HG02623 (cell line): ENCODE measurements around the gene TENM4.

Experiments used
- ATAC-seq: cut with Tn5 transposase; IDR thresholded peaks from one replicate; pipeline ENCODE4 v1.9.1; 2021; ENCODE audit warnings: moderate library complexity; ENCODE audit not compliant: unreplicated experiment

The TENM4 gene

GRCh38 chr11:78689101-78689500, 751.7 kb downstream of the TENM4 start:
- no peak for ATAC-seq

DNA sequence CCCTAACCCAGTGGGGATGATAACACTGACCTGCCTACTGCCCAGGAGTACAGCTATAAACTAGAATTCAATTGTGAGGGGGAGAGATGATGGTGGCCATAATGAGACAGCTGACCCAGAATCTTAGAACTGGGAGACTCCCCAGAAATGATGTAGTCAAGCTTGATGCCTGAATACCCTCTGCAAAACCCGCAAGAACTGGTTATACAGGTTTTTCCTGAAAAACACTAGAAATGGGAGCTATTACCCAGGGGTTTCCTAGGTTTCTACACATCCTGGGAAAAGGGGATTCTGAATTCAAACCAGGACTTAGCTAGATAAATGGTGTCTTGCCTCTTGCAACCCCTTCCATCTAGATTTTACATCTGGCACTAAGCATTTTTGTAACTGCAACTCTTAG, 752.4 kb downstream of the TENM4 start:
- ATAC-seq: no peak

DNA sequence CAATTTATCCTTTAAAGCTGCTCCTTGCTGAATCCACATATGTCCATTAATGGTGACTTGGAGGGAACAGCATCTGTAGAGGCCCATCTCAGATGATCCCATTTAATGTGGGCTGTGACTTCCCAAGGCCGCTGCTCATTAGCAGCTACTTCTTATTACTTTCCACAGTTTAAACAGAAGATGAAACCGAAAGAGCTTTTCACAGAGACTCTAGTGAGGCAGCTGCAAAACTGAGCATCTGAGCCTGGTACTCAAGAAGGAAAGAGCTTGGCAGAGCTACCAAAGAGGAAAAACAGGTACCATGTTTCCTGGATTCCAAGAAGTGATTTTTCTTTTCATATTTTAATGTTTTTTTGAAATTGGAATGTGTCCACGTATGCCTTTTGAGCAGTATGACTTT, 755.7 kb downstream of the TENM4 start:
- no peak for ATAC-seq

DNA sequence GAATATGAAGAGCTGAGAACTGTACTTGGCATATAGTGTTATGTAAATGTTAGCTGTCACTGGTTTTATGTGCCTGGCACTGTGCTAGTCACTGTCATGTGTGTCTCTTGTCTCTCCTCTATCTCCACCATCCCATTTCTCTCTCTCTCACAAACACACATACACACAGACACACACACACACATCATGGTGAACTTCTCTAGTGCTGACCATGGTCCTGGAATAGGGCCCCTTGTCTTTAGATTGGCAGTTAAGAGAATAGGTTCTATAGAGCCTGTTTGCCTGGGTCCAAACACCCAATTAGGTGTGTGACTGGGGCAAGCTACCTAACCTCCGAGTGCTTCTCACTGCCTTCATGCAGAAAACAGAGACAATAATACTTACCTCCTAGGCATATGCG, 756.5 kb downstream of the TENM4 start:
- no peak for ATAC-seq

DNA sequence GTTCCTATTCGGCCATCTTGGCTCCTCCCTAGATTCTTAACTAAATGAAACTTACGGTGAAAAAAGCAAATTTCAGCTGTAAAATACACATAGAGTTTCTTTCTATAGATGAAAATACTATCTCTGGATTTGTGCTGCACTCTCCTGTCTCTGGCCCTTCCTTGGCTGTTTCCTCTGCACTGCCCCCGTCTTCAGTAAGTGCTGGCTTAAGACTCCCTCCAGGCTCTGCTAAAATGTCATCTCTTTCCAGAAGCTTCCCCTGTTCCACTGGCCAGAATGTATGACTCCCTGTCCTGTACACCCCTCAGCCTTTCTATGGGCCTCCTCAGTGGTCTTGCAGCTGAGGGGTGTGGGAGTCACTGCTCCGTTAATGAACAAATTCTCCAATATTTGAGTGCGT, 757.1 kb downstream of the TENM4 start:
- ATAC-seq: no peak

DNA sequence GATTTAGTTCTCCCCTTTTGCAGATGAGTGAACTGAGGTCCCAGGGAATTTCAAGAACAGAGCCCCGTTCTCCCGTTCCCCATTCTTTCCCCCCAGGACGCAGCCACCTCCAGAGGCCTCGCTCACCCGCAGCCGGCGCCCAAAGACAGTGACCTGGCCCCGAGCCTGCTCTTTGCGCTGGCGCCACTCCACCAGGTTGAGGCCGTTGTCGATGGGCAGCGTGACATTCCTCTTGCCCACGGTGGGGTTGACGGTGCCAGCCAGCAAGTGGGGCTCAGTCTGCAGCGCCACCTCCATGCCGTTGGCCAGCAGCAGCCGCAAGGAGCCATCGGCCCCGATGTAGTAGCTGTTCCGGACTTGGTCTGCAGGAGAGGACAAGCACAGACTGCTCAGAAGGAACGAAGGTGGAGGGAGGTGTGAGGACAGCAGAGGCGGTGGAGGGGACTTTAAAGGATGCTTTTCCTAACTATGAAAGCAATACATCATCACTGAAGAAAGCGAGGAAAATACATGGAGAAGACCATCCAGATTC, 764.7 kb downstream of the TENM4 start:
- ATAC-seq: no peak

GRCh38 chr11:78672850-78673620, 767.8 kb downstream of the TENM4 start:
- no peak for ATAC-seq

DNA sequence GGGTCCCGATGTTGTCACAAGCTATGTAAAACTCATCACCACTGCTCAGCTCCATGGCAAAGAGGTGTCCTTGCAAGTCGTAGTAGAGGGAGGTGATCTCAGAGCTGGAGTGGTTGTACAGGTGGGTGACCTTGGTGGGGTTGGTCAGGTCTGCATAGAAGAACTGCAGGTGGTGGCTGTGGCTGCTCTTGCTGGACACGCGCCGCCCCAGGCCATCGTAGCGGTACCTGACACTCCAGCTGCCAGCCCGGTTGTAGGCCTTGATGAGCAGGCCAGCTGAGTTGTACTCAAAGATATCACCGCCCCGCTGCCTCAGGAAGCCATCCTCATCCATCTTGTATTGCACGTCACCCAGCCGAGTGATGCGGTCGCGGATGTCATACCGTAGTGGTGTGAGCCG, 771.6 kb downstream of the TENM4 start:
- ATAC-seq: no peak

DNA sequence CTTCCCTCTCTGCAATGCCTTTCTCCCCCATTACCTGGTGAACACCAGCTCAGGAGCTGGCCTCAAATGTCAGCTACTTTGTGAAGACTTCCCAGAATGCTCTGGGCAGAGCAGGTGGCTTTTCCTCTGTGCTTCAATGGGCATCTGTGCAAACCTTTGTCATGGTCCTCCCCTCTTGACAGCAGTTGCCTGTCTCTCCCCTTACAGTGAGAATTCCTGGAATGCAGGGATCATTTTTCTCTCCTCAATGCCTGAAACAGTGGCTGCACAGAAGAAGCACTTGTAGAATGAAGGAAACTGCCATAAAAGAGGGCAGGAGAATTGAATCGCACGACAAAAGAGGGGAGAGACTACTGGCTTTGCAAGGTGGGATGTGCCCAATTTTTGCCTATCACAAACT, 773.4 kb downstream of the TENM4 start:
- no peak for ATAC-seq

- no peak for ATAC-seq
These were observed 774.1 kb downstream of the TENM4 start for GRCh38 chr11:78666675-78667160.

GRCh38 chr11:78664636-78665035, 776.2 kb downstream of the TENM4 start:
- ATAC-seq: no peak

DNA sequence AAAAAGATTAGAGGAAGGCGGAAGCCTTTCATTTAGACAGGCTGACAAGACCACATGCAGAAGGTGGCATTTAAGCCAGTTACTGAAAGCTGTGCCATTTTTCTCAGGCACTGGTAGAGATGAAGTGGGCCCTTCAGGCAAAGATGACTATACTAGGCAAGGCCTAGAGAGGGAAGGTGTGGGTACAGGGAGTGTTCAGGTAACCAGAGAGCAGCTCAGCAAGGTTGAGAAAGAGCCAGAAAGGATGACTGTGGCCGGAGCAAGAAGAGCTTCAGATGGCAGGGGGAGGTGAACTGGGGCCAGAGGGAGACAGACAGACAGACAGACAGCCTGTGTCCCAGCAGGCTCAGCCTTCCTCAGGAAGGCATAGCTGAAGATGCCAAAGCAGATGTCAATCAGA, 778.0 kb downstream of the TENM4 start:
- no peak for ATAC-seq

DNA sequence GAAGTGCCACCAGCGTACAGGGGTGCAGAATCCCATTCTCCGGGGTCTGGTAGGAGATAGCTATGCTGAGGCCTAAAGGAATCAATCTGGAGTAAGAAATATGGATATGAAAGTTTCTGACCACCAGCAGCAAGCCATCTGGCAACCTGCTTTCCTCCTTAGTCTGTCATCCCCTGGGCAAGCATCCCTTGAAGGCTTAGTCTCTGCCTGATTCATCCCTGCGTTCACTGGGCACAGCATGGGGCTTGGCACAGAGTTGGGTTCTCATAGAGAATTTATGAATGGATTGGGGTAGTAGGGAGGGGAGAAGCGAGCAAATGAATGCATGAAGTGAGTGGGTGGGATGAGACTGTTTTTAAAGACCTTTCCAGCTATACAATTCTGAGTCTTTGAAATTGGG, 780.4 kb downstream of the TENM4 start:
- no peak for ATAC-seq

- ATAC-seq: no peak
These were observed 781.2 kb downstream of the TENM4 start for GRCh38 chr11:78659326-78660270.

GRCh38 chr11:78657968-78658839, 782.6 kb downstream of the TENM4 start:
- no peak for ATAC-seq

DNA sequence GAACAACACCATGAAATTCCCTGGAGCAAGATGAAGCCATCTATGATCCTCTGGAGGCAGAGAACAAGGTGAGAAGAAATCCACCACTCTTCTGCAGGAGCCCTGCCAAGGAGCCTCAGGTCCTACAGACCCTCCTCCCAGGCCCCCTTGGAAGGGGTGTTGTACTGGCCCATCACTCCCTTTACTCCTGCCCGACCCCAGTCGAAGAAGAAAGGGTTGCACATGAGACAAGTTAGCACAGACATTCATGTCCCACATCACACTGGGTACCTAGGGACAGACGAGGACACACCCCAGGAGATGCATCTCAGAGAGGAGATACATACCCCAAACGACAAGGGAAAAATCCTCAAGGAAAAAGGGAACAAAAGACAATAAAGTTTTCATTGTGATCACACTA, 783.4 kb downstream of the TENM4 start:
- no peak for ATAC-seq

DNA sequence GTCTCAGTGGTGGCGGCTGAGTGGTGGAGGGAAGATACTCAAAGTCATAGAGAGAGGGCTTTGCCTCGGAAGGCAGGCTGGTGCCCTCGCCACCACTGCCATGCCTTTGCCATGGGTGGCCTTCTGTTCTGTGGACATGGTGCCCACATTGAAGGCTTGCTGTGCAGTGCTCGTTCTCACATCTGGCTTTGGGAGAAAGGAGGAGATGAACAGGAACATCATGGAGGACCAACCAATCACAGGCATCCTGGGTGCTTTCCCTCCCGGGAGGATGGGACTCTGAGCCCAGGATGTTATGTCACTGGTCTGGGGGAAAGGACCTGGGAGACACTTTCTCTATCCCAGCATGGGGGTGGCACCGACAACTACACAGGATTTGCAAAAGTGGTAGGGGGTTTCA, 783.8 kb downstream of the TENM4 start:
- no peak for ATAC-seq

DNA sequence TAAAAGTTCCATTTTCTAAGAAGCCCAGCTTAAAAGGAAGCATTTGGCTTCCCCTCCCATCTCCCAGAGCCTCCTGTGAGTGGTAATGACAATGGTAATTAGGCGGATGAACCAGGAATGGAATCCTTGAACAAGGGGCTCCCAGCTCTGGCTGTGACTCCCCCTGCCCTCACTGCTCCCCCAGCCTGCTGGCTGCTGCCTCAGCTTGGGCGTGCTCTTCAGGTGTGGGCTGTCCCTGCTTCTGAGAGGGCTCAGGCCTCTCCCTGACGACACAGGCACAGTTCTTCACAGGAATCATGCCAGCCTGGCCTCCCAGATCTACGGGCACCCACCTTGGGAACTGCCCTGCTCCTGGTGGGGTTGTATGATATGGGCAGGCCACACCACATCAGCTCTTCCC, 784.5 kb downstream of the TENM4 start:
- ATAC-seq: no peak

DNA sequence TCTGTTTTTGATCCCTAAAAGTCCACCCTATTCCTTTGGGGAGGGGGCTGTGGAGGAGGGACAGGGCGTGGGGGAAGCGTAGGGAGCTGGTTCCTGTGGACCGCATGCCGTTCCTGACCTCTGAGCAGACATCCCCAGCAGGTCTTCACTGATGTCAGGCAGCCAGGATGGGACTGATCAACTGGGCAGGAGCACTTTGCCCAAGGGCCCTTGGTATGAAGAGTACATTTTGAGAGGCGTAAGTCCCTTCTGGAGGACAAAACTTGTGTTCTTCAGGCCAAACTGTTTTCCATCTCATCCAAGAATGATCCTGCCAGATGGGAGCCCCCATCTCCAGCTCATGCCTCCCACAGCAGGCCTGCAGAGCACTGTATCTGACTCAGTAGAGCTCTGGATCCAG, 785.3 kb downstream of the TENM4 start:
- ATAC-seq: no peak

- ATAC-seq: no peak
These were observed 786.0 kb downstream of the TENM4 start for GRCh38 chr11:78654866-78655265.

GRCh38 chr11:78654071-78654470, 786.8 kb downstream of the TENM4 start:
- no peak for ATAC-seq
